ENCODE measurements around the gene STMP1.

Gene STMP1

GRCh38 chr7:135697276-135698049 lies 35.1 kb downstream of the STMP1 start:
- DNase-seq (ENCODE audit: low read depth), result no peak

GRCh38 chr7:135704074-135704473 lies 41.8 kb downstream of the STMP1 start:
- DNase-seq (ENCODE audit: low read depth), result no peak

- DNase-seq (ENCODE audit: low read depth), result no peak
Observed at GRCh38 chr7:135704698-135705097, 42.4 kb downstream of the STMP1 start.

- DNase-seq (ENCODE audit: low read depth), result no peak
Observed at GRCh38 chr7:135706038-135706742, 43.9 kb downstream of the STMP1 start.

GRCh38 chr7:135706858-135707569 lies 44.7 kb downstream of the STMP1 start:
- DNase-seq (ENCODE audit: low read depth), result no peak

- DNase-seq (ENCODE audit: low read depth), result no peak
Observed at GRCh38 chr7:135707570-135707966, 45.3 kb downstream of the STMP1 start.

GRCh38 chr7:135708041-135708440 lies 45.7 kb downstream of the STMP1 start:
- no peak for DNase-seq (ENCODE audit: low read depth)

- DNase-seq (ENCODE audit: low read depth), result no peak
Observed at GRCh38 chr7:135709508-135709907, 47.2 kb downstream of the STMP1 start.

- DNase-seq (ENCODE audit: low read depth), result no peak
Observed at GRCh38 chr7:135710417-135711138, 48.3 kb downstream of the STMP1 start.

GRCh38 chr7:135711139-135711469 lies 48.8 kb downstream of the STMP1 start:
- no peak for DNase-seq (ENCODE audit: low read depth)

GRCh38 chr7:135712182-135712782 lies 50.0 kb downstream of the STMP1 start:
- DNase-seq (ENCODE audit: low read depth), result no peak

GRCh38 chr7:135712796-135713195 lies 50.5 kb downstream of the STMP1 start:
- DNase-seq (ENCODE audit: low read depth), result no peak

- DNase-seq (ENCODE audit: low read depth), result no peak
Observed at GRCh38 chr7:135713836-135714470, 51.6 kb downstream of the STMP1 start.

- no peak for DNase-seq (ENCODE audit: low read depth)
Observed at GRCh38 chr7:135714534-135715009, 52.3 kb downstream of the STMP1 start.

- DNase-seq (ENCODE audit: low read depth), result no peak
Observed at GRCh38 chr7:135715055-135715522, 52.8 kb downstream of the STMP1 start.

GRCh38 chr7:135715673-135716072 lies 53.4 kb downstream of the STMP1 start:
- no peak for DNase-seq (ENCODE audit: low read depth)

- DNase-seq (ENCODE audit: low read depth), result no peak
Observed at GRCh38 chr7:135716677-135717238, 54.4 kb downstream of the STMP1 start.

- DNase-seq (ENCODE audit: low read depth), result no peak
Observed at GRCh38 chr7:135717693-135718092, 55.4 kb downstream of the STMP1 start.

- no peak for DNase-seq (ENCODE audit: low read depth)
Observed at GRCh38 chr7:135718219-135718618, 55.9 kb downstream of the STMP1 start.

GRCh38 chr7:135718794-135719437 lies 56.6 kb downstream of the STMP1 start:
- no peak for DNase-seq (ENCODE audit: low read depth)
